B cell (primary cell): ENCODE measurements around the gene TMEM120A.

ENCODE experiments used
- EZH2 ChIP-seq: IDR thresholded peaks from 2 replicates; pipeline ENCODE4 v1.6.1; 2012; ENCODE audit warnings: borderline replicate concordance, low read depth, mild to moderate bottlenecking, moderate library complexity, low read length; ENCODE audit not compliant: insufficient read depth, poor library complexity, severe bottlenecking
- TF ChIP-seq, protein P1 (sequence below): fragments of 200-600 bp; IDR thresholded peaks from one replicate; pipeline ENCODE4 v1.8.0; 2022; ENCODE audit warnings: antibody characterized with exemption, mild to moderate bottlenecking

DNA sequence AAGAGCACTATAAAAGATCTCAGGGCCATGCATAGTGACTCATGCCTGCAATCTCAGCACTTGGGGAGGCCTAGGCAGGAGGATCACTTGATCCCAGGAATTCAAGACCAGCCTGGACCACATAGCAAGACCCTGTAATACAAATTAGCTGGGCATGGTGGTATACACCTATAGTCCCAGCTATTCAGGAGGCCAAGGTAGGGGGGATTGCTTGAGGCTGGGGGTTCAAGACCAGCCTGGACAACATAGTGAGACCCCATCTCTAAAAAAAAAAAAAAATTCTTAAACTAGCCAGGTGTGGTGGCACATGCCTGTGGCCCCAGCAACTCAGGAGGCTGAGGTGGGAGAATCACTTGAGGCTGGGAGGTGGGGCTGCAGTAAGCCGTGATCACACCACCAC is 37.6 kb upstream of the TMEM120A start:
- TF ChIP-seq, protein P1, sequence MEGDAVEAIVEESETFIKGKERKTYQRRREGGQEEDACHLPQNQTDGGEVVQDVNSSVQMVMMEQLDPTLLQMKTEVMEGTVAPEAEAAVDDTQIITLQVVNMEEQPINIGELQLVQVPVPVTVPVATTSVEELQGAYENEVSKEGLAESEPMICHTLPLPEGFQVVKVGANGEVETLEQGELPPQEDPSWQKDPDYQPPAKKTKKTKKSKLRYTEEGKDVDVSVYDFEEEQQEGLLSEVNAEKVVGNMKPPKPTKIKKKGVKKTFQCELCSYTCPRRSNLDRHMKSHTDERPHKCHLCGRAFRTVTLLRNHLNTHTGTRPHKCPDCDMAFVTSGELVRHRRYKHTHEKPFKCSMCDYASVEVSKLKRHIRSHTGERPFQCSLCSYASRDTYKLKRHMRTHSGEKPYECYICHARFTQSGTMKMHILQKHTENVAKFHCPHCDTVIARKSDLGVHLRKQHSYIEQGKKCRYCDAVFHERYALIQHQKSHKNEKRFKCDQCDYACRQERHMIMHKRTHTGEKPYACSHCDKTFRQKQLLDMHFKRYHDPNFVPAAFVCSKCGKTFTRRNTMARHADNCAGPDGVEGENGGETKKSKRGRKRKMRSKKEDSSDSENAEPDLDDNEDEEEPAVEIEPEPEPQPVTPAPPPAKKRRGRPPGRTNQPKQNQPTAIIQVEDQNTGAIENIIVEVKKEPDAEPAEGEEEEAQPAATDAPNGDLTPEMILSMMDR = no peak
- TF ChIP-seq EZH2 = no peak
